CD14-positive monocyte (primary cell): ENCODE measurements around the gene CUX1. TPM values are rescaled to one million over a fixed set of nuclear protein-coding genes. Genes with fewer than 3 reads are reported as not detected.

Source experiments
- DNase-seq, 3 donors: peaks; one replicate each; pipeline ENCODE4 v3.0.0-alpha.2; 2011 to 2022
- H2AFZ ChIP-seq: 2 replicates; pipeline ENCODE4 v1.6.0; 2012; ENCODE audit warnings: mild to moderate bottlenecking, low read depth, low read length, inconsistent platforms; ENCODE audit not compliant: insufficient read depth, poor library complexity, severe bottlenecking
- H3K27ac ChIP-seq, 2 donors: 1 replicate in 1 of 2; 2 replicates in 1 of 2; pipeline ENCODE4 v1.5.1; 2012 to 2013; ENCODE audit warnings: low read length in 2 of 2, control low read depth in 1 of 2, inconsistent platforms in 1 of 2, low read depth in 1 of 2, mild to moderate bottlenecking in 1 of 2
- H3K27me3 ChIP-seq, 2 donors: one replicate each; pipeline versions ENCODE4 v1.6.0 to v1.6.1; 2011 to 2013; ENCODE audit warnings: low read length in 2 of 2; ENCODE audit not compliant: control insufficient read depth in 2 of 2, insufficient read depth in 2 of 2
- H3K36me3 ChIP-seq, 2 donors: replicated peaks in 1 of 2; 1 replicate in 1 of 2; 2 replicates in 1 of 2; pipeline versions ENCODE4 v1.5.1 to v1.6.1; 2012 to 2013; ENCODE audit warnings: low read length in 2 of 2, control low read depth in 1 of 2, inconsistent platforms in 1 of 2, mild to moderate bottlenecking in 1 of 2; ENCODE audit not compliant: insufficient read depth in 2 of 2, control insufficient read depth in 1 of 2
- H3K4me1 ChIP-seq, 2 donors: 1 replicate in 1 of 2; 2 replicates in 1 of 2; pipeline versions ENCODE4 v1.5.1 to v1.6.1; 2012 to 2013; ENCODE audit warnings: low read length in 2 of 2, control low read depth in 1 of 2, inconsistent platforms in 1 of 2, mild to moderate bottlenecking in 1 of 2, moderate library complexity in 1 of 2; ENCODE audit not compliant: insufficient read depth in 2 of 2, control insufficient read depth in 1 of 2
- H3K4me2 ChIP-seq: replicated peaks from 2 replicates; pipeline ENCODE3; 2012; ENCODE audit warnings: low read length, moderate library complexity, mild to moderate bottlenecking; ENCODE audit not compliant: poor library complexity, severe bottlenecking; ENCODE audit errors: extremely low read depth
- H3K4me3 ChIP-seq, 3 experiments: fragments of 200-600 bp in 1 of 3; sonication (generic) in 1 of 3; replicated peaks in 1 of 3; 1 replicate in 2 of 3; 2 replicates in 1 of 3; pipeline ENCODE4 v1.5.1; 2011 to 2013; ENCODE audit warnings: low read length in 3 of 3, mild to moderate bottlenecking in 3 of 3, control low read depth in 2 of 3, low read depth in 2 of 3, inconsistent platforms in 1 of 3, moderate library complexity in 1 of 3
- H3K79me2 ChIP-seq: 2 replicates; pipeline ENCODE4 v1.6.0; 2012; ENCODE audit warnings: mild to moderate bottlenecking, control low read depth, inconsistent platforms, low read length, moderate library complexity; ENCODE audit not compliant: insufficient read depth
- H3K9ac ChIP-seq: 2 replicates; pipeline ENCODE4 v1.6.0; 2017; ENCODE audit warnings: low read length, mild to moderate bottlenecking; ENCODE audit not compliant: insufficient read depth, poor library complexity, severe bottlenecking
- H3K9me3 ChIP-seq, 2 donors: replicated peaks in 1 of 2; 1 replicate in 1 of 2; 2 replicates in 1 of 2; pipeline versions ENCODE4 v1.5.1 to v1.6.1; 2012 to 2013; ENCODE audit warnings: low read length in 2 of 2, control low read depth in 1 of 2; ENCODE audit not compliant: control insufficient read depth in 1 of 2, insufficient read depth in 1 of 2
- H4K20me1 ChIP-seq: 2 replicates; pipeline ENCODE4 v1.6.0; 2012; ENCODE audit warnings: mild to moderate bottlenecking, low read length, control low read depth, moderate library complexity; ENCODE audit not compliant: insufficient read depth
- H3K27ac Mint-ChIP-seq, 7 donors: one replicate each; pipeline ENCODE4 v1.8.0; 2020; ENCODE audit warnings: mild to moderate bottlenecking in 7 of 7, mixed read lengths in 7 of 7, moderate library complexity in 6 of 7, inconsistent platforms in 2 of 7
- H3K27me3 Mint-ChIP-seq, 3 donors: one replicate each; pipeline ENCODE4 v1.8.0; 2021 to 2022; ENCODE audit warnings: low read depth in 3 of 3, mild to moderate bottlenecking in 3 of 3, mixed read lengths in 3 of 3, moderate library complexity in 3 of 3, inconsistent platforms in 1 of 3
- H3K36me3 Mint-ChIP-seq, 2 donors: one replicate each; pipeline ENCODE4 v1.8.0; 2020; ENCODE audit warnings: mixed read lengths in 2 of 2, inconsistent platforms in 1 of 2, mild to moderate bottlenecking in 1 of 2
- H3K4me1 Mint-ChIP-seq: one replicate; pipeline ENCODE4 v1.8.0; 2020; ENCODE audit warnings: mild to moderate bottlenecking, mixed read lengths
- H3K4me3 Mint-ChIP-seq, 2 donors: one replicate each; pipeline ENCODE4 v1.8.0; 2020; ENCODE audit warnings: mild to moderate bottlenecking in 2 of 2, mixed read lengths in 2 of 2, moderate library complexity in 1 of 2
- H3K9me3 Mint-ChIP-seq, 7 donors: one replicate each; pipeline ENCODE4 v1.8.0; 2020 to 2022; ENCODE audit warnings: mixed read lengths in 7 of 7, mild to moderate bottlenecking in 6 of 7, moderate library complexity in 6 of 7, inconsistent platforms in 2 of 7
- WGBS: methylation state at CpG from one replicate; pipeline ENCODE4 v1.1.5; 2013; ENCODE audit warnings: missing lambda C conversion rate; ENCODE audit not compliant: insufficient coverage; 5-methylcytosine and 5-hydroxymethylcytosine counted together
- intact Hi-C, 2 donors: fragments of 100-400 bp; cut with micrococcal nuclease; formaldehyde crosslinking; loops; one replicate each; pipeline versions ENCODE4 v1.15.0 to v1.15.1; 2023
- polyA plus RNA-seq, 3 donors: library from polyadenylated mRNA; depleted of rRNA in 1 of 3; unstranded in 2 of 3; stranded (reverse) in 1 of 3; fragments of 300-500 nt in 2 of 3; fragments of >200 nt in 1 of 3; fragmentation: Illumina TruSeq in 2 of 3; gene quantifications; 1 replicate in 2 of 3; 2 replicates in 1 of 3; pipeline ENCODE4 v1.2.3, GENCODE V29; 2012 to 2021
- TF ChIP-seq, protein P1 (sequence below): fragments of 200-600 bp; IDR thresholded peaks from one replicate; pipeline ENCODE4 v1.8.0; 2022; ENCODE audit warnings: antibody characterized with exemption, mild to moderate bottlenecking

Gene CUX1
- polyA plus RNA-seq, 3 donors: 17.6 to 38.0 (median 28.0) TPM

- no peak overlapping the region for H3K9ac ChIP-seq
- TF ChIP-seq, protein P1, sequence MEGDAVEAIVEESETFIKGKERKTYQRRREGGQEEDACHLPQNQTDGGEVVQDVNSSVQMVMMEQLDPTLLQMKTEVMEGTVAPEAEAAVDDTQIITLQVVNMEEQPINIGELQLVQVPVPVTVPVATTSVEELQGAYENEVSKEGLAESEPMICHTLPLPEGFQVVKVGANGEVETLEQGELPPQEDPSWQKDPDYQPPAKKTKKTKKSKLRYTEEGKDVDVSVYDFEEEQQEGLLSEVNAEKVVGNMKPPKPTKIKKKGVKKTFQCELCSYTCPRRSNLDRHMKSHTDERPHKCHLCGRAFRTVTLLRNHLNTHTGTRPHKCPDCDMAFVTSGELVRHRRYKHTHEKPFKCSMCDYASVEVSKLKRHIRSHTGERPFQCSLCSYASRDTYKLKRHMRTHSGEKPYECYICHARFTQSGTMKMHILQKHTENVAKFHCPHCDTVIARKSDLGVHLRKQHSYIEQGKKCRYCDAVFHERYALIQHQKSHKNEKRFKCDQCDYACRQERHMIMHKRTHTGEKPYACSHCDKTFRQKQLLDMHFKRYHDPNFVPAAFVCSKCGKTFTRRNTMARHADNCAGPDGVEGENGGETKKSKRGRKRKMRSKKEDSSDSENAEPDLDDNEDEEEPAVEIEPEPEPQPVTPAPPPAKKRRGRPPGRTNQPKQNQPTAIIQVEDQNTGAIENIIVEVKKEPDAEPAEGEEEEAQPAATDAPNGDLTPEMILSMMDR: no peak
- no peak overlapping the region for H2AFZ ChIP-seq
- no peaks in the 10 kb centered on the region for H3K27me3 ChIP-seq
- H3K27ac ChIP-seq: no peak overlapping the region
- WGBS: 97% methylated on average over 17 of the region's 36 CpGs
- intact Hi-C loops: no loop called here
- peaks cover 70 to 92% of the 10 kb centered on the region in 2 donors for H3K36me3 Mint-ChIP-seq
- no peaks in the 10 kb centered on the region for H3K4me1 ChIP-seq
- H3K27me3 Mint-ChIP-seq: peaks cover 0 to 2% (median 0%) of the 10 kb centered on the region in 3 donors
- no peaks in the 10 kb centered on the region for H3K9me3 ChIP-seq
- H3K4me2 ChIP-seq: no peak overlapping the region
- H3K4me3 ChIP-seq: no peak overlapping the region
- H3K36me3 ChIP-seq: peaks cover 75 to 98% of the 10 kb centered on the region in 2 donors
- peak overlapping the region in 3 of 7 donors; percentile 10 to 26 (median 25) for H3K27ac Mint-ChIP-seq
- H3K4me1 Mint-ChIP-seq: no peaks in the 10 kb centered on the region
- no peak for DNase-seq
- H3K79me2 ChIP-seq: no peaks in the 10 kb centered on the region
- H3K4me3 Mint-ChIP-seq: no peak overlapping the region
- no peaks in the 10 kb centered on the region for H4K20me1 ChIP-seq
- peaks cover 0 to 2% (median 0%) of the 10 kb centered on the region in 7 donors for H3K9me3 Mint-ChIP-seq
Measured at GRCh38 chr7:102111061-102112041, 293.9 kb downstream of the CUX1 start.

DNA sequence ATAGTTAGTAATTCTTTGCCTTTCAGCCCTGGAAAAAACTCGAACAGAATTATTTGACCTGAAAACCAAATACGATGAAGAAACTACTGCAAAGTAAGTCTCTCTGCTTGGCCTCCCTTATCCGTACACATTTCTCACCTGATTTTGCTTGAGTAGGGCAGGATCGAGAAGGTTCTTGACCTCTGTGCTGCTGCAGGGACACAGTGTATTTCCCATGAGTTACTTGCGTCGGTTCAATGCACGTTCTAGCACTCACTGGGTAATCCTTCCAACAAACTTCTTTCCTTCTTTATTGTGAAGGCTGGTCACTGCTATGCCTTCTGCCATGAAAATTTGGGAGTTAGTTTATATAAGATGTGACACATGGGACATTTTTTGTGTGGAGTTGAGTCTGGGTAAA lies 297.8 kb downstream of the CUX1 start:
- Mint-ChIP-seq H3K9me3 (peaks cover 0 to 2% (median 0%) of the 10 kb centered on the region in 7 donors), H3K36me3 (peaks cover 71 to 88% of the 10 kb centered on the region in 2 donors), H3K27me3 (peaks cover 0 to 2% (median 0%) of the 10 kb centered on the region in 3 donors), H3K4me1 (no peaks in the 10 kb centered on the region), H3K27ac (no peak overlapping the region), H3K4me3 (no peak overlapping the region)
- H3K9ac ChIP-seq: no peak overlapping the region
- H3K4me2 ChIP-seq: no peak overlapping the region
- H3K36me3 ChIP-seq: peaks cover 71 to 99% of the 10 kb centered on the region in 2 donors
- no peak overlapping the region for H2AFZ ChIP-seq
- H4K20me1 ChIP-seq: no peaks in the 10 kb centered on the region
- 86% methylated on average over 3 of the region's 7 CpGs for WGBS
- no peaks in the 10 kb centered on the region for H3K79me2 ChIP-seq
- H3K4me3 ChIP-seq: no peak overlapping the region
- TF ChIP-seq, protein P1: no peak
- no peak overlapping the region for H3K27ac ChIP-seq
- intact Hi-C loops: no loop called here
- no peaks in the 10 kb centered on the region for H3K9me3 ChIP-seq
- DNase-seq: no peak
- H3K27me3 ChIP-seq: no peaks in the 10 kb centered on the region
- no peaks in the 10 kb centered on the region for H3K4me1 ChIP-seq
